ENCODE measurements around the gene STEAP2. TPM values are rescaled to one million over a fixed set of nuclear protein-coding genes. Genes with fewer than 3 reads are reported as not detected.

Gene STEAP2
- total RNA-seq, 2 donors from 2014 or later = 22.2 to 26.7 TPM

GRCh38 chr7:90238022-90238421, 26.5 kb downstream of the STEAP2 start:
- TF ChIP-seq CTCF (IDR thresholded peaks at IDR 0.05) = no peak
- Histone ChIP-seq H3K9me3 (no peaks in the 10 kb centered on the region), H3K4me1 (no peaks in the 10 kb centered on the region), H3K27me3 (no peaks in the 10 kb centered on the region), H3K4me3 (no peak overlapping the region), H3K36me3 (no peaks in the 10 kb centered on the region), H3K27ac (no peak overlapping the region)
- no peak for DNase-seq (ENCODE audit: low spot score)

DNA sequence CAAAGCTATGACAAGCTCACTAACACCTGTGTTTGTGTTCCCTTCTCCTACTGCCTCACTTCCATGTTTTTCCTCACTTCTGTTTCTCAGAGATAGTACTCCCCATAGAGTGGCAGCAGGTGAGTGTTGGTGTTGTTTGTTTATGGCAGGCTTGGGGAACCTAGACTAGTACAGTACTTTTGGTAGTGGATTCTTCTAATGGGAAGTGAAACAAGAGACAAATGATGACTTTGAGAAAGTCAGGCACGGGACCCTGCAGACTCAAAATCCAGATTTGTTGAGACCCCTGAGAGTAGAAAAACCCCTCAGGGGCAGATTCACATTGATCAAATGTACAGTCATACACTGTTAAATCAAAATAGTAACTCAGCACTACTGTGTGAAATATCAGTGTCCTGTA, 27.0 kb downstream of the STEAP2 start:
- no peaks in the 10 kb centered on the region for H3K27me3 ChIP-seq
- no peak for DNase-seq (ENCODE audit: low spot score)
- TF ChIP-seq CTCF (IDR thresholded peaks at IDR 0.05) = no peak
- no peaks in the 10 kb centered on the region for H3K4me1 ChIP-seq
- no peaks in the 10 kb centered on the region for H3K9me3 ChIP-seq
- H3K4me3 ChIP-seq = no peak overlapping the region
- H3K27ac ChIP-seq = no peak overlapping the region
- no peaks in the 10 kb centered on the region for H3K36me3 ChIP-seq

- Histone ChIP-seq H3K4me3 (no peak overlapping the region), H3K27ac (no peak overlapping the region), H3K9me3 (no peaks in the 10 kb centered on the region), H3K4me1 (peaks cover 0 to 1% of the 10 kb centered on the region in 2 donors), H3K36me3 (no peaks in the 10 kb centered on the region), H3K27me3 (no peaks in the 10 kb centered on the region)
- no peak for DNase-seq (ENCODE audit: low spot score)
- no peak for TF ChIP-seq CTCF (IDR thresholded peaks at IDR 0.05)
Measured at GRCh38 chr7:90239050-90239449, 27.5 kb downstream of the STEAP2 start.

GRCh38 chr7:90239625-90240228, 28.2 kb downstream of the STEAP2 start:
- no peaks in the 10 kb centered on the region for H3K36me3 ChIP-seq
- H3K27me3 ChIP-seq = no peaks in the 10 kb centered on the region
- TF ChIP-seq CTCF (IDR thresholded peaks at IDR 0.05) = no peak
- peaks cover 0 to 8% of the 10 kb centered on the region in 2 donors for H3K4me1 ChIP-seq
- H3K4me3 ChIP-seq = no peak overlapping the region
- no peak for DNase-seq (ENCODE audit: low spot score)
- no peaks in the 10 kb centered on the region for H3K9me3 ChIP-seq
- no peak overlapping the region for H3K27ac ChIP-seq

GRCh38 chr7:90242369-90243168, 31.0 kb downstream of the STEAP2 start:
- Histone ChIP-seq H3K27ac (no peak overlapping the region), H3K4me1 (peaks cover 0 to 19% of the 10 kb centered on the region in 2 donors), H3K36me3 (no peaks in the 10 kb centered on the region), H3K9me3 (no peaks in the 10 kb centered on the region), H3K27me3 (no peaks in the 10 kb centered on the region), H3K4me3 (no peak overlapping the region)
- DNase-seq (ENCODE audit: low spot score) = no peak
- no peak for TF ChIP-seq CTCF (IDR thresholded peaks at IDR 0.05)
